Activated CD4-positive, CD25-positive, alpha-beta regulatory T cell treated with anti-CD3 and anti-CD28 coated beads, Interleukin-2, amount 50 U/mL, for 72 hours (primary cell): ENCODE data around the gene F2RL1.
"Not testable (repeated sequence)": the region's sequence is repeated elsewhere in the genome, so short reads cannot be mapped to it uniquely, and the experiment has no call there.

Experiments used
- DNase-seq: peaks from one replicate; pipeline ENCODE4 v3.0.0; 2021

F2RL1 gene

GRCh38 chr5:76807296-76807695 is 11.5 kb upstream of the F2RL1 start:
- DNase-seq = no peak

- no peak for DNase-seq
Measured at GRCh38 chr5:76808141-76808691, 10.6 kb upstream of the F2RL1 start.

GRCh38 chr5:76809141-76809540 is 9.7 kb upstream of the F2RL1 start:
- DNase-seq = no peak

GRCh38 chr5:76810236-76810635 is 8.6 kb upstream of the F2RL1 start:
- DNase-seq = no peak

- DNase-seq = no peak
Measured at GRCh38 chr5:76811214-76811613, 7.6 kb upstream of the F2RL1 start.

- not testable (repeated sequence) for DNase-seq
Measured at GRCh38 chr5:76812209-76812608, 6.6 kb upstream of the F2RL1 start.

- DNase-seq = no peak
Measured at GRCh38 chr5:76813982-76814562, 4.8 kb upstream of the F2RL1 start.

- DNase-seq = no peak
Measured at GRCh38 chr5:76816110-76816831, 2.6 kb upstream of the F2RL1 start.

- DNase-seq = no peak
Measured at GRCh38 chr5:76819851-76820525, 1.2 kb downstream of the F2RL1 start.

GRCh38 chr5:76820526-76820890 is 1.7 kb downstream of the F2RL1 start:
- no peak for DNase-seq

GRCh38 chr5:76821136-76821535 is 2.3 kb downstream of the F2RL1 start:
- no peak for DNase-seq

- DNase-seq = not testable (repeated sequence)
Measured at GRCh38 chr5:76822105-76822731, 3.4 kb downstream of the F2RL1 start.

GRCh38 chr5:76826416-76826815 is 7.6 kb downstream of the F2RL1 start:
- DNase-seq = not testable (repeated sequence)

GRCh38 chr5:76831110-76831452 is 12.3 kb downstream of the F2RL1 start:
- no peak for DNase-seq

GRCh38 chr5:76836181-76836580 is 17.4 kb downstream of the F2RL1 start:
- no peak for DNase-seq

GRCh38 chr5:76836585-76836984 is 17.8 kb downstream of the F2RL1 start:
- DNase-seq = no peak

GRCh38 chr5:76838481-76839261 is 19.8 kb downstream of the F2RL1 start:
- DNase-seq = no peak

GRCh38 chr5:76841361-76841760 is 22.5 kb downstream of the F2RL1 start:
- no peak for DNase-seq

GRCh38 chr5:76845890-76846289 is 27.1 kb downstream of the F2RL1 start:
- DNase-seq = no peak

GRCh38 chr5:76849419-76850291 is 30.8 kb downstream of the F2RL1 start, which contains the start of gene S100Z:
Gene S100Z (plus strand): TSS chr5:76850014. CDS start chr5:76875360, 25,346 bp downstream.
- DNase-seq = peak; percentile 33

GRCh38 chr5:76850543-76851145 is 31.8 kb downstream of the F2RL1 start:
- DNase-seq = no peak
